ENCODE measurements around the gene GNB1L.

Gene GNB1L

DNA sequence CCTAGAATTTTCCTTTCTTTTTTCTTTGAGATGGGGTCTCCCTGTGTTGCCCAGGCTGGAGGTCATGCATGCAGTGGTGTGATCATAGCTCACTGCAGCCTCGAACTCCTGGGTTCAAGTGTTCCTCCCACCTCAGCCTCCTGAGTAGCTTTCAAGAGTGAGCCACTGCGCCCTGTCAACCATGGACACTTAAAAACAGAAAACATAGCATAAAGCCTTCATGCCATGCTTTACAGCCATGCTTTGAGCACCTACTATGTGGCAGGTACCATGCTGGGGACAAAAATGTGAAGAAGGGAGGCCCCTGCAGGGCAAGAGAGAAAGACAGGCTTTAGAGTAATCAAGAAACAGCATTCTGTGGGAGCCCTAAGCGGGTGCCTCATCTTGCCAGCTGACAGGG lies 13.7 kb upstream of the GNB1L start:
- in situ Hi-C loops (cut with MboI; ENCODE audit: low sequenced_read_pairs, unreplicated experiment), result no loop called here
- DNase-seq (ENCODE audit: low spot score), result no peak
- TF ChIP-seq, protein P1, sequence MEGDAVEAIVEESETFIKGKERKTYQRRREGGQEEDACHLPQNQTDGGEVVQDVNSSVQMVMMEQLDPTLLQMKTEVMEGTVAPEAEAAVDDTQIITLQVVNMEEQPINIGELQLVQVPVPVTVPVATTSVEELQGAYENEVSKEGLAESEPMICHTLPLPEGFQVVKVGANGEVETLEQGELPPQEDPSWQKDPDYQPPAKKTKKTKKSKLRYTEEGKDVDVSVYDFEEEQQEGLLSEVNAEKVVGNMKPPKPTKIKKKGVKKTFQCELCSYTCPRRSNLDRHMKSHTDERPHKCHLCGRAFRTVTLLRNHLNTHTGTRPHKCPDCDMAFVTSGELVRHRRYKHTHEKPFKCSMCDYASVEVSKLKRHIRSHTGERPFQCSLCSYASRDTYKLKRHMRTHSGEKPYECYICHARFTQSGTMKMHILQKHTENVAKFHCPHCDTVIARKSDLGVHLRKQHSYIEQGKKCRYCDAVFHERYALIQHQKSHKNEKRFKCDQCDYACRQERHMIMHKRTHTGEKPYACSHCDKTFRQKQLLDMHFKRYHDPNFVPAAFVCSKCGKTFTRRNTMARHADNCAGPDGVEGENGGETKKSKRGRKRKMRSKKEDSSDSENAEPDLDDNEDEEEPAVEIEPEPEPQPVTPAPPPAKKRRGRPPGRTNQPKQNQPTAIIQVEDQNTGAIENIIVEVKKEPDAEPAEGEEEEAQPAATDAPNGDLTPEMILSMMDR (IDR thresholded peaks at IDR 0.05; ENCODE audit: borderline replicate concordance, control extremely low read depth, extremely low read depth, insufficient read depth, missing control alignments), result no peak

DNA sequence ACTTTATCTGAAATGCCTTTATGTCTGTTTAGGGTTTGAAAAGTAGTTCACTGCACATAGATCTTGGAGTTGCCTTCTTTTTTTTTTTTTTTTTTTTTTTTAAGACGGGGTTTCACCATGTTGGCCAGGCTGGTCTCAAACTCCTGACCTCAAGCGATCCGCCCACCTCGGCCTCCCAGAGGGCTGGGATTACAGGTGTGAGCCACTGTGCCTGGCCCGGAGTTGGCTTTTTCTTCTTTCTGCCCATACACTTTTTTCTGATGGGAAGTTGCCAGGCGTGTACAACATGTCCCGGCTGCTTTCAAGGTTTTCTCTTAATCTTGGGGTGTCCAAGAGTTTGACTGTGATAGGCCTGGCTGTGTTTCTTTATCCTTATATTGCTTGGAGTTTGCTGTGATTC lies 12.9 kb upstream of the GNB1L start:
- no peak for DNase-seq (ENCODE audit: low spot score)
- in situ Hi-C loops (cut with MboI; ENCODE audit: low sequenced_read_pairs, unreplicated experiment), result no loop called here
- TF ChIP-seq, protein P1 (IDR thresholded peaks at IDR 0.05; ENCODE audit: borderline replicate concordance, control extremely low read depth, extremely low read depth, insufficient read depth, missing control alignments), result no peak

DNA sequence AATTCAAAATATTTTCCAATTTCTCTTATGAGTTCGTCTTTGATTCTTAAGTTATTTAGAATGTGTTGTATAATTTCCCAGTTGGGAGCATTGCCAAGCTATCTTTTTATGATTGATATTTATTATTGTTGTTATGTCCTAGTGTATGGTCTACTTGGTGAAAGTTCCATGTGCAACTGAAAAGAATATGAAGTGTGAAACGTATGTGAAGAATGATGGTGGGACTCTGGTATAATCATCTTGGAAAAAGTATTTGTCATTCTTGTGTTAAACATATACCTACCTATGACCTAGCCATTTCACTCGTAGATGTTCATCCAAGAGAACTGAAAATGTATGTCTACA lies 12.0 kb upstream of the GNB1L start:
- in situ Hi-C loops (cut with MboI; ENCODE audit: low sequenced_read_pairs, unreplicated experiment), result no loop called here
- TF ChIP-seq, protein P1 (IDR thresholded peaks at IDR 0.05; ENCODE audit: borderline replicate concordance, control extremely low read depth, extremely low read depth, insufficient read depth, missing control alignments), result no peak
- DNase-seq (ENCODE audit: low spot score), result no peak

DNA sequence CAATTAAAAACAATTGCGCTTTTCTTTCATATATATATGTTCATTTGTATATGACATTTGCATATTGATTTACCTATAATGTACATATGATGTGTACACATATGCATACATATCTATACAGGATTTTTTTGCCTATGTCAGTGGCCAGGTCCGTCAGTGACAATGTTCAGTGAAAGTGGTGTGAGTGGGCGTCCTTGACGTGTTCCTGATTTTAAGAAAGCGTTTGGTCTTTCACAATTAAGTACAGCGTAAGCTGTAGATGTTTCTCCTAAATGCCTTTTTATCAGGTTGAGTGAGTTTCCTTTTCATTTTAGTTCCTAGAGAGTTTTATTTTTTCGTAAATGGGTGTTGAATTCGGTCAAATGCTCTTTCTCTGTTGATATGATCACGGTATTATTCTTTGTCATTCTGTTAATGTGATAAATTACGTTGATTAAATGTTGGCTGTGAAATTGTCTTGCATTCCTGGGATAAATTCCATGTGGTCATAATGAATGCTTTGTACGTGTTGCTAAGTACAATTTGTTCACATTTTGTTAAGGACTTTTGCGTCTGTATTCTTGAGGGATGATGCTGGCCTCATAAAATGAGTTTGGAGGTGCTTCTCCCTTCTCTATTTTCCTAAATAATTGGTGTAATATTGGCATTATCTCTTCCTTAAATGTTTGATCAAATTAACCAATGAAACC lies 10.6 kb upstream of the GNB1L start:
- DNase-seq (ENCODE audit: low spot score), result no peak
- in situ Hi-C loops (cut with MboI; ENCODE audit: low sequenced_read_pairs, unreplicated experiment), result no loop called here
- TF ChIP-seq, protein P1 (IDR thresholded peaks at IDR 0.05; ENCODE audit: borderline replicate concordance, control extremely low read depth, extremely low read depth, insufficient read depth, missing control alignments), result no peak

DNA sequence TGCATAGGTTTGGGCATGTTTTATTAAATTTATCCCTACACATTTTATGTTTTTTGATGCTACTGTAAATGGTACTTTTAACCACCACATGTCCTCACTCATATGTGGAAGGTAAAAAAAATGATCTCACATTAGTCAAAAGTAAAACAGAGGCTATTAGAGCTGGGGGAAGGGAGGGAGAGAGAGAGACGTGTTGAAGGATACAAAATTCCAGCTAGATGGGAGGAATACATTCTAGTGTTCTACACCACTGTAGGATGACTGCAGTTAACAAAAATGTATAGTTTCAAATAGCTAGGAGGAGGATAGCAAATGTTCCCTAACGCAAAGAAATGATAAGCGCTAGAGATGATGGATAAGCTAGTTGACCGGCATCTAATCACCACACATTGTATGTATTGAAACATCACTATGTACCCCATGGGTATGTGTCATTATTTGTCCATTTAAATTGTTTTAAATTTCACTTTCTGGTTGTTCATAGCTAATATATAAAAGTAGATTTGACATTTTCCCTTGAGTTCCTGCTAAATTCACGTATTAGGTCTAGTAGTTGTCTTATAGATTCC lies 9.9 kb upstream of the GNB1L start:
- no peak for DNase-seq (ENCODE audit: low spot score)
- in situ Hi-C loops (cut with MboI; ENCODE audit: low sequenced_read_pairs, unreplicated experiment), result no loop called here
- TF ChIP-seq, protein P1 (IDR thresholded peaks at IDR 0.05; ENCODE audit: borderline replicate concordance, control extremely low read depth, extremely low read depth, insufficient read depth, missing control alignments), result no peak

DNA sequence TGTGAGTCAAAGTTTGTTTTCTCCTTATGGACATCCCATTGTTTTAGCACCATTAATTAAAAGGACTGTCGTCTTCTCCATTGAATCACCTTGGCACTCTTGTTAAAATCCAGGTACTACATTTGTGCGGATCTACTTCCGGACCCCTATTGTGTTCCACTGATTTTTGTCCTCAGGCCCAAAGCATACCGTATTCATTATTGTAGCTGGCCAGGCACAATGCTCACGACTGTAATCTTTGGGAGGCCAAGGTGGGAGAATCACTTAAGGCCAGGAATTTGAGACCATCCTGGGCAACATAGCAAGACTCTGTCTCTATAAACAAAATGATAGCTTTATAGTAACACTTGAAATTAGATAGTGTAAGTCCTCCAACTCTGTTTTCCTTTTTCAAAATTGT lies 8.9 kb upstream of the GNB1L start:
- TF ChIP-seq, protein P1 (IDR thresholded peaks at IDR 0.05; ENCODE audit: borderline replicate concordance, control extremely low read depth, extremely low read depth, insufficient read depth, missing control alignments), result no peak
- DNase-seq (ENCODE audit: low spot score), result no peak
- in situ Hi-C loops (cut with MboI; ENCODE audit: low sequenced_read_pairs, unreplicated experiment), result no loop called here
